ENCODE measurements around the gene LBR. TPM values are rescaled to one million over a fixed set of nuclear protein-coding genes. Genes with fewer than 3 reads are reported as not detected.
"Not testable (repeated sequence)": the region's sequence is repeated elsewhere in the genome, so short reads cannot be mapped to it uniquely, and the experiment has no call there.

The LBR gene
- total RNA-seq, 1 donor from 2014 or later = 41.5 TPM

DNA sequence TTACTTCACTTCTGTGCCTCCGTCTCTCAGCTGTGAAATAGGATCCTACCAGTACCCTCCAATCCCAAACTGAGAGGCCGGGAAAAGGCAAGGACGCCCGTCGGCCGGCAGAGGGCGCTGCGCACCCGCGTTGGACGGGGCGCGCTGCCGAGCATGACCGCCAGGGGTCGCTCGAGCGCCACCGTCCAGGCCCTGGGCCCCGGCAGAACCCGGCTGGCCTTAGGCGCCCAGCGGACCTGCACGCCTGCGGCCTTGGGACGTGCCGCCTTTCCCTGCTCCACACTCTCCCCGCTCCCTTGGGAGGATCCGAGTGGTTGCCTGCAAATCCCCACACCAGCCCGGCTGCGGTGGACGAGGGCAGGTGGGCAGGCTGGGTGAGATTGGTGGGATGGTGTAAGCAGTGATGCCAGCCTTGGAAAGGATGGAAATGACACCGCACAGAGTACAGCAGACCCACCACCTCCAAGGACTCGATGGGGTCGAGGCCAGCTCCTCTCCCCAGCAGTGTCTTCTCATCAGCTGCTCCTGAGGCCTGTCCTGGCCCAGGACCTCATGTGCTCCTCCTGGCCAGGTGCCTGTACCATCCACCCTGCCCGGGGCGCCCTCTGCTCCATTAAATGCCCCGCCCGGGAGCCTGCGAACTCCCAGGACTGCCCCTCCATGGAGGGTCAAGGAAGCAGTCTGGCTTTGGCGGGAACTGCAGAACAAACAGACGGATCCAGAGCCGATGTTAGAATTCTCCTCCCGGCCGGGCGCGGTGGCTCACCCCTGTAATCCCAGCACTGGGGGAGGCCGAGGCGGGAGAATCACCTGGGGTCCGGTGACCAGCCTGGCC lies 47.4 kb upstream of the LBR start:
- TF ChIP-seq POLR2A (IDR thresholded peaks at IDR 0.05) = peak in 1 of 2 donors; percentile 12
- peak; percentile 100 for TF ChIP-seq CTCF (IDR thresholded peaks at IDR 0.05)
- TF ChIP-seq POLR2AphosphoS5 (IDR thresholded peaks at IDR 0.05; ENCODE audit: insufficient read depth in 1 of 2, low read depth in 1 of 2) = no peak
- Histone ChIP-seq H3K4me3 (peak overlapping the region in 1 of 2 donors; percentile 16), H3K27me3 (no peaks in the 10 kb centered on the region), H3K27ac (no peak overlapping the region), H3K4me1 (no peaks in the 10 kb centered on the region), H3K9me3 (no peaks in the 10 kb centered on the region), H3K36me3 (no peaks in the 10 kb centered on the region)
- intact Hi-C loops (cut with DNase I) = loop anchor here (2.0 to 10.0 kb wide), 4 partner anchors 296 to 502 kb away; no protein-coding TSS in a partner anchor
- DNase-seq (ENCODE audit: extremely low spot score in 2 of 2) = peak; percentile 88 to 94

- Histone ChIP-seq H3K9me3 (no peaks in the 10 kb centered on the region), H3K27me3 (no peaks in the 10 kb centered on the region), H3K27ac (no peak overlapping the region), H3K36me3 (no peaks in the 10 kb centered on the region), H3K4me3 (no peak overlapping the region), H3K4me1 (no peaks in the 10 kb centered on the region)
- peak in 1 of 2 donors; percentile 88 for DNase-seq (ENCODE audit: extremely low spot score in 2 of 2)
- intact Hi-C loops (cut with DNase I) = loop anchor here (2.0 to 10.0 kb wide), 2 partner anchors 296 to 370 kb away; no protein-coding TSS in a partner anchor
- TF ChIP-seq CTCF (IDR thresholded peaks at IDR 0.05) = no peak
- no peak for TF ChIP-seq POLR2A (IDR thresholded peaks at IDR 0.05)
- TF ChIP-seq POLR2AphosphoS5 (IDR thresholded peaks at IDR 0.05; ENCODE audit: insufficient read depth in 1 of 2, low read depth in 1 of 2) = no peak
Measured at GRCh38 chr1:225474439-225474985, 46.7 kb upstream of the LBR start.

GRCh38 chr1:225473676-225474438 lies 46.0 kb upstream of the LBR start:
- not testable (repeated sequence) for H3K27me3 ChIP-seq, H3K9me3 ChIP-seq, H3K36me3 ChIP-seq, H3K4me1 ChIP-seq, H3K4me3 ChIP-seq, H3K27ac ChIP-seq
- peak; percentile 75 to 82 for DNase-seq (ENCODE audit: extremely low spot score in 2 of 2)
- intact Hi-C loops (cut with DNase I) = loop anchor here (2.0 to 10.0 kb wide), 2 partner anchors 297 to 371 kb away; no protein-coding TSS in a partner anchor

- not testable (repeated sequence) for H3K4me1 ChIP-seq, H3K9me3 ChIP-seq, H3K4me3 ChIP-seq
Measured at GRCh38 chr1:225473266-225473665, 45.4 kb upstream of the LBR start.

GRCh38 chr1:225471453-225472301 lies 43.8 kb upstream of the LBR start:
- Histone ChIP-seq H3K4me3 (no peak overlapping the region), H3K36me3 (no peaks in the 10 kb centered on the region), H3K27ac (no peak overlapping the region), H3K9me3 (no peaks in the 10 kb centered on the region), H3K4me1 (peaks cover 12% of the 10 kb centered on the region), H3K27me3 (no peaks in the 10 kb centered on the region)
- DNase-seq (ENCODE audit: extremely low spot score in 2 of 2) = peak; percentile 79 to 81
- intact Hi-C loops (cut with DNase I) = loop anchor here (10.0 kb wide), 1 partner anchor 373 kb away; no protein-coding TSS in a partner anchor
- TF ChIP-seq CTCF (IDR thresholded peaks at IDR 0.05) (no peak), POLR2AphosphoS5 (IDR thresholded peaks at IDR 0.05; ENCODE audit: insufficient read depth in 1 of 2, low read depth in 1 of 2) (no peak), POLR2A (IDR thresholded peaks at IDR 0.05) (no peak)

More at GRCh38 chr1:225473266-225473665, 45.4 kb upstream of the LBR start:
- intact Hi-C loops (cut with DNase I) = loop anchor here (10.0 kb wide), 1 partner anchor 372 kb away; no protein-coding TSS in a partner anchor
- not testable (repeated sequence) for H3K36me3 ChIP-seq, H3K27me3 ChIP-seq, H3K27ac ChIP-seq
- peak in 1 of 2 donors; percentile 19 for DNase-seq (ENCODE audit: extremely low spot score in 2 of 2)
